ENCODE data around the gene NDUFS6.

NDUFS6 gene

GRCh38 chr5:1799110-1799601, 2.1 kb upstream of the NDUFS6 start:
- Histone ChIP-seq H3K36me3 (peaks cover 30 to 49% (median 30%) of the 10 kb centered on the region in 3 donors), H3K4me3 (peak overlapping the region; percentile 58 to 83), H3K4me1 (peaks cover 0 to 32% (median 17%) of the 10 kb centered on the region in 4 donors), H3K9me3 (no peaks in the 10 kb centered on the region), H3K27me3 (no peaks in the 10 kb centered on the region), H3K27ac (peak overlapping the region; percentile 58 to 81)
- peak in 1 of 2 donors; percentile 20 for DNase-seq
- intact Hi-C loops (cut with DNase I; ENCODE audit: low total_unique reads): loop anchor here (10.0 kb wide), 2 partner anchors 454 to 1184 kb away; partner anchors contain the start of genes CEP72 and CLPTM1L
- TF ChIP-seq CTCF (IDR thresholded peaks at IDR 0.05): no peak

DNA sequence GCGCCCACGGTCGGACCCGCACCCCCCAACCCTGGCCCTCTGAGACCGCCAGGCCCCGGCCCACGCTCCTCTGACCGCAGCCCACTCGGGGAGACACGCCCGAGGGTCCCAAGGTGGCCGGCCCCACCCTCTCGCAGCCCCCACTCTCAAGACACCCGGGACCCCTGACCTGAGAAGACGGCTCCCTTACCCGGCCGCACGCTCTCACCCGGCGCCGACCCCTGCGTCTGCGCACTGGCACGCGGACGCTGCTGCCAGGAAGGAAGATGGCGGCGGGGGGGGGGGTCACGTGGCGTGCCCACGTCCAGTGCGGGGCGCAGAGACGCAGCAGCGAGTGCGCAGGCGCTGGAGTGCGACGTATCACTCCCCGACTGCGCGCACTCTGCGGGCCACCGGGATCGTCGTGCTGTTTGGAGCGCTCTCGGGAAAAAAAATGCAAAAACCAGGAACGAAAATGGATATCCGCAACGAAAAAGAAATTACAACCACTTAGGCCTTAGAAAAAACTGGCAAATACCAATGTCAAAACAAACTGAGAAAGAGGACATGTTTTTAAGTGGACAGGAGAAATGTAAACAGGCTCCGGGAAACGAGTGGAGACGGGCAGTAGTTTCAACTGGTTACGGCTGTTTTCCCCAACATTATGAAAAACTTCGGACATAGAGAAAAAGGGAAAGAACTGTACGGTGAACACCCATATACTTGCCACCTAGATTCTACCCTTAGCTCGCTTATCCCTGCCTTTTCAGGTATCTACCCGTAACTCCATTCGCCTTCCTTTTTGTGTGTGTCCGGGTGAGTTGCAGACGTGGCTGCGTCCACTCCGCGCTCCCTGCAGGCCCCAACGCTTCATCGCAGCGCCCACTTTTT, 1.4 kb upstream of the NDUFS6 start, which contains the start of gene MRPL36:
MRPL36 (minus strand) TSS at position 236 of the 870 bp plus-strand sequence. CDS start 902 bp downstream, outside the sequence.
- intact Hi-C loops (cut with DNase I; ENCODE audit: low total_unique reads): loop anchor here (10.0 kb wide), 2 partner anchors 455 to 1185 kb away; partner anchors contain the start of genes CEP72 and CLPTM1L
- no peak for TF ChIP-seq CTCF (IDR thresholded peaks at IDR 0.05)
- Histone ChIP-seq H3K4me3 (peak within 1 kb of the TSS; percentile 58 to 83), H3K27ac (peak within 1 kb of the TSS; percentile 58 to 81), H3K9me3 (no peaks in the 10 kb centered on the region), H3K4me1 (peaks cover 0 to 32% (median 17%) of the 10 kb centered on the region in 4 donors), H3K27me3 (no peaks in the 10 kb centered on the region), H3K36me3 (peaks cover 30 to 56% (median 37%) of the 10 kb centered on the region in 3 donors)
- DNase-seq: peak; percentile 93 to 94

GRCh38 chr5:1800472-1801221, 560 bp upstream of the NDUFS6 start:
- H3K27me3 ChIP-seq: no peaks in the 10 kb centered on the region
- H3K36me3 ChIP-seq: peaks cover 37 to 62% (median 45%) of the 10 kb centered on the region in 3 donors
- H3K4me1 ChIP-seq: peaks cover 0 to 32% (median 17%) of the 10 kb centered on the region in 4 donors
- peak in 1 of 2 donors; percentile 70 for DNase-seq
- TF ChIP-seq CTCF (IDR thresholded peaks at IDR 0.05): no peak
- H3K9me3 ChIP-seq: no peaks in the 10 kb centered on the region
- intact Hi-C loops (cut with DNase I; ENCODE audit: low total_unique reads): no loop called here
- peak overlapping the region; percentile 58 to 81 for H3K27ac ChIP-seq
- peak overlapping the region; percentile 58 to 83 for H3K4me3 ChIP-seq

DNA sequence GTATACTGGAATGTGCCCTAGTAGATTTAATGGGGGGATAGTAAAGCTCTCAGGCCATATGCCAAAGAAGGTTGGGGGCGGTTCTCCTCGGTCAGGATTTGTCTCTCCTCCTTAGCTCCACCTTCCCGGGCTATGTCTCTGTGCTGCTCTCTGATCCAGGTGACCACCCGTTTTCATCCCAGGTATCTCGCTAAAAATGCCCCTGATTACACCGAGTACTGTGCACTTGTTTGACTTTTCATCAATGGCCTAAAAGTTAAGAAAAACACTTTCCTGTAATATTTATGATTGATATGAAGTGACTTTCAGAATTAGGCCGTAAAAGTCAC, 724 bp downstream of the NDUFS6 start:
- intact Hi-C loops (cut with DNase I; ENCODE audit: low total_unique reads): no loop called here
- Histone ChIP-seq H3K27me3 (no peaks in the 10 kb centered on the region), H3K27ac (peak overlapping the region; percentile 58 to 81), H3K9me3 (no peaks in the 10 kb centered on the region), H3K4me1 (peaks cover 0 to 27% (median 17%) of the 10 kb centered on the region in 4 donors), H3K36me3 (peaks cover 47 to 62% (median 51%) of the 10 kb centered on the region in 3 donors), H3K4me3 (peak overlapping the region; percentile 58 to 83)
- TF ChIP-seq CTCF (IDR thresholded peaks at IDR 0.05): no peak
- peak in 1 of 2 donors; percentile 27 for DNase-seq

DNA sequence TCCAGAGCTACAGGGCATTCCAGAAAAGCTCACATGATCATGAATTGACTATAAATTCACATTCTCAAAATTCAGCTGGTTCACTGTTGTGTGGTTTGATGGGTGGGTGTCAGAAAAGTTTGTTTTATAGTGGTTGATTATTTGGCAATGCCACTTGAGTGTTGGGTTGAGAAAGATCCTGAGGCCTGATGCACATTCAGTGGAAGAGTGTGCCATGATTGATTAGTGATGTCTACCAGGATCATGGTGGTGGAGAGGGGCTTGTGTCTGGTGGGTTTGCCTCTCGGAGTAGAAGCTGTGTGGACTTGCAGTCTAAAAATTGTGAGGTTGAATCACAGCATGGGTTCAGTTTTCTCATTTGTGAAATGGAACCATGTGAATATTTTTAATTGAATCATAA, 2.0 kb downstream of the NDUFS6 start:
- Histone ChIP-seq H3K9me3 (no peaks in the 10 kb centered on the region), H3K27me3 (no peaks in the 10 kb centered on the region), H3K27ac (no peak overlapping the region), H3K4me3 (no peak overlapping the region), H3K4me1 (peaks cover 0 to 21% (median 14%) of the 10 kb centered on the region in 4 donors), H3K36me3 (peaks cover 44 to 62% (median 51%) of the 10 kb centered on the region in 3 donors)
- no peak for TF ChIP-seq CTCF (IDR thresholded peaks at IDR 0.05)
- intact Hi-C loops (cut with DNase I; ENCODE audit: low total_unique reads): no loop called here
- no peak for DNase-seq
